ENCODE measurements around the gene RIN2. TPM values are rescaled to one million over a fixed set of nuclear protein-coding genes. Genes with fewer than 3 reads are reported as not detected.
A peak's percentile ranks its signal among the peaks of the same experiment; 100 is the strongest.

RIN2 gene
- total RNA-seq, 6 experiments from 2014 or later = 7.0 to 37.7 (median 13.8) TPM

DNA sequence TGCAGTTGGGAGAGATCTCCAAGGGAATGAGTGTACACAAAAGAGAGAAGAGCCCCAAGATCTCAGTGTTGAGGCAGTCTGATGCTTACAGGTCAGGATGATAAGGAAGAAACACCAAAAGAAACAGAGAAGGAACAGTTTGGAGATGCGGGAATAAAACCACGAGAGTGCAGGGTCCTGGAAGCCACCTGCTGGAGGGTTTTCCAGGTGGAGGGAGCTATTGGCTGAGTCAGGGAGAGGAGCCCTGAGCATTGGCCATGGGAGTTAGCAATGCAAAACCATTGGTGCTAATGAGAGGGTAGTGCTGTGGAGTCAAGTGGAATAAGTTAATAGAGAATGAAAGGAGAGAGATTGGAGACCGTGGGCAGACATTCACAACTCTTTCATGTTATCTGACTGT, 39.2 kb upstream of the RIN2 start:
- no peaks in the 10 kb centered on the region for H3K4me1 ChIP-seq
- no peak for DNase-seq
- intact Hi-C loops (cut with DNase I) = no loop called here
- H3K27ac ChIP-seq = no peak overlapping the region
- no peaks in the 10 kb centered on the region for H3K27me3 ChIP-seq
- TF ChIP-seq POLR2A (IDR thresholded peaks at IDR 0.05) (no peak), CTCF (IDR thresholded peaks at IDR 0.05) (no peak)
- 53% methylated on average over 3 of the region's 3 CpGs for whole genome bisulfite sequencing (ENCODE audit: insufficient coverage, low coverage, low lambda C conversion rate, missing lambda C conversion rate)
- H3K9me3 ChIP-seq = no peaks in the 10 kb centered on the region
- H3K4me3 ChIP-seq = no peak overlapping the region
- no peaks in the 10 kb centered on the region for H3K36me3 ChIP-seq
- ATAC-seq = no peak

GRCh38 chr20:19720991-19721390, 37.1 kb upstream of the RIN2 start:
- no peak for TF ChIP-seq POLR2A (IDR thresholded peaks at IDR 0.05)
- no peak for TF ChIP-seq CTCF (IDR thresholded peaks at IDR 0.05)
- Histone ChIP-seq H3K27ac (no peak overlapping the region), H3K4me1 (no peaks in the 10 kb centered on the region), H3K4me3 (no peak overlapping the region), H3K36me3 (no peaks in the 10 kb centered on the region), H3K9me3 (no peaks in the 10 kb centered on the region), H3K27me3 (no peaks in the 10 kb centered on the region)
- DNase-seq = no peak
- intact Hi-C loops (cut with DNase I) = no loop called here
- WGBS (ENCODE audit: insufficient coverage, low coverage, low lambda C conversion rate, missing lambda C conversion rate) = 78% methylated on average over 8 of the region's 18 CpGs
- peak in 1 of 4 donors; percentile 25 for ATAC-seq

DNA sequence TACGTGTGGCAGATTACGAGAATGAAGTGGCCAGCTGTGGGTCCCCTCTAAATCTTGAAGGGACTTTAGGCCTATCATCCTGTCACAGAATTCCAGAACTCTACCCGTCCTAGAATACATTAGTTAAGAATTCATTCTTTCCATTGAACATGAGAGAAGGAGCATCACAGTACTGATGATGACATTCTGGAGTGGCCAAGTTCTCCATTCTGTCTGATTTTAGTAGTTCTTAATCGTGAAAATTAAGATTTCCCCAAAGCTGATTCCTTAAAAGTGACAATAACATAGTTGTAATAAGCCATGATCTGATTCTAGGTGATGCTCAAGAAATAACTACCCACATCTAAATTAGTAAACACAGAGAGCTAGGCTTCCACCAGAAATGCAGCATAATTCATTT, 35.0 kb upstream of the RIN2 start:
- intact Hi-C loops (cut with DNase I) = no loop called here
- Histone ChIP-seq H3K4me3 (no peak overlapping the region), H3K4me1 (no peaks in the 10 kb centered on the region), H3K36me3 (no peaks in the 10 kb centered on the region), H3K27me3 (no peaks in the 10 kb centered on the region), H3K27ac (no peak overlapping the region), H3K9me3 (no peaks in the 10 kb centered on the region)
- TF ChIP-seq CTCF (IDR thresholded peaks at IDR 0.05) (no peak), POLR2A (IDR thresholded peaks at IDR 0.05) (no peak)
- 65% methylated on average over 4 of the region's 4 CpGs for WGBS (ENCODE audit: insufficient coverage, low coverage, low lambda C conversion rate, missing lambda C conversion rate)
- DNase-seq (no peak), ATAC-seq (no peak)

DNA sequence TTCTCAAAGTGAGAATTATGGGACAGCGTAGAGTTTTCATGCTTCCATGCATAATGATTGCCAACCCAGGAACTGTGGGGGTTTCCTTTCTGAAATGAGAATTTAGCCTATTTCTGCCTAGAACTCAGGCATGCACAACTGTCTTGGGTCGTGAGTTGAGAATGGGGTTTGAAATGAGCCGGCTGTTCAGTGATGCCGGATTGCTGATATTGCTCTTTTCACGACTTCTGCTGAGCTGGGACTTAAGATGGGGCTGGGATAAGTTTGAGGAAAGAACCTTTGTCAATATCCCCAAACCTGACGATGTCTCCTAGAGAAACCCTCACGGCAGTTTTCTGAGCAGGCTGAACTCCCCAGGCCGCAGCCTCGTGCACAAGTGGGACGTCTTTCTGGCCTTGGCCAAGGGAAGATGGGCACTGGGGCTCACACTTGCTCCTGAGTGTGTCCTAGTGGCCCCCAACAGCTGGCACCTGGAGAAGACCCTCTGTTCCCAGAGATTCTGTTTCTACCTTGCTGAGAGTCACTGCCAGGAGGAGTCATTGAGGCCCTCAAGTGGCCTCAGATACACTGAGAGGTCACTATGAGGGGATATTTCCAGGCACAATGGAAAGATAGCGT, 34.1 kb upstream of the RIN2 start:
- no peak for ATAC-seq
- H3K27me3 ChIP-seq = no peaks in the 10 kb centered on the region
- H3K36me3 ChIP-seq = no peaks in the 10 kb centered on the region
- DNase-seq = no peak
- no peaks in the 10 kb centered on the region for H3K9me3 ChIP-seq
- intact Hi-C loops (cut with DNase I) = no loop called here
- TF ChIP-seq POLR2A (IDR thresholded peaks at IDR 0.05) (no peak), CTCF (IDR thresholded peaks at IDR 0.05) (no peak)
- no peak overlapping the region for H3K27ac ChIP-seq
- WGBS (ENCODE audit: insufficient coverage, low coverage, low lambda C conversion rate, missing lambda C conversion rate) = 64% methylated on average over 3 of the region's 11 CpGs
- no peak overlapping the region for H3K4me3 ChIP-seq
- H3K4me1 ChIP-seq = no peaks in the 10 kb centered on the region

DNA sequence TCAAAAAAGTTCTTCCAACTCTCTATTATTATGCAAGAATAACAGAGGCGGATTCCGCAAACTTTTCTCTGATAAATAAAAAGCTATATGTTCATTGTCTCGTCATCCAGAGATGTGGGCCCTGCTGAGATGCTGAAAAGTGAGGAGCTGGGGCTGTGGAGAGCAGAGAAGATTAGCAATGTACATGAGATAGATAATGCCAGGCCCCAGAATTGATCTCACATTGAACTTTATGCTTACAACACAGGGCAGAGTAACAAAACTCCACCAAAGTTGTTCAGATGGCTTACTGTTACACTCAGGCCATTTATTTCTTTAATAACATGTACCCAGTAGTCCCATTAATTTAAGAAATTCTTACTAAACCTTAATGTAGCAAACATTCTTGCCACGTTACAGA, 32.7 kb upstream of the RIN2 start:
- H3K9me3 ChIP-seq = no peaks in the 10 kb centered on the region
- intact Hi-C loops (cut with DNase I) = no loop called here
- H3K27me3 ChIP-seq = no peaks in the 10 kb centered on the region
- no peak for TF ChIP-seq POLR2A (IDR thresholded peaks at IDR 0.05)
- no peak for TF ChIP-seq CTCF (IDR thresholded peaks at IDR 0.05)
- no peaks in the 10 kb centered on the region for H3K36me3 ChIP-seq
- WGBS (ENCODE audit: insufficient coverage, low coverage, low lambda C conversion rate, missing lambda C conversion rate) = 82% methylated on average over 4 of the region's 4 CpGs
- no peak overlapping the region for H3K4me3 ChIP-seq
- ATAC-seq (no peak), DNase-seq (no peak)
- H3K27ac ChIP-seq = no peak overlapping the region
- no peaks in the 10 kb centered on the region for H3K4me1 ChIP-seq

Measured in right lobe of liver (tissue), 6 donors.